ENCODE measurements around the gene DSCAML1. TPM values are rescaled to one million over a fixed set of nuclear protein-coding genes. Genes with fewer than 3 reads are reported as not detected.

DSCAML1 gene
- total RNA-seq, 1 donor from 2014 or later: 1.3 TPM

DNA sequence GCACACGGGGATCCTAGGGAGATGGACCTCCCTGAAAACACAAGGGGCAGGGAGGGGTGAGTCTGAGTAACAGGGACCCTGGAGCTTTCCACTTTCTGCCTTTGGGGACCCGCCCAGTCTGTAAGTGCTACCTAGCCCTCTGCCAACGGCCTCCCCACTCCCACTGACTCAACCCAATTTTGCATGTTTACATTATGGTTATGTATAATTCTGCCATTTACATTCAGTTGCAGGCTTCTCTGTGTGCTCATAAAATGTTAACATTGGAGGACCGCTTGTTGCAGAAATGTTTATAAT, 105.8 kb downstream of the DSCAML1 start:
- H3K27ac ChIP-seq: no peak overlapping the region
- TF ChIP-seq, protein P1, sequence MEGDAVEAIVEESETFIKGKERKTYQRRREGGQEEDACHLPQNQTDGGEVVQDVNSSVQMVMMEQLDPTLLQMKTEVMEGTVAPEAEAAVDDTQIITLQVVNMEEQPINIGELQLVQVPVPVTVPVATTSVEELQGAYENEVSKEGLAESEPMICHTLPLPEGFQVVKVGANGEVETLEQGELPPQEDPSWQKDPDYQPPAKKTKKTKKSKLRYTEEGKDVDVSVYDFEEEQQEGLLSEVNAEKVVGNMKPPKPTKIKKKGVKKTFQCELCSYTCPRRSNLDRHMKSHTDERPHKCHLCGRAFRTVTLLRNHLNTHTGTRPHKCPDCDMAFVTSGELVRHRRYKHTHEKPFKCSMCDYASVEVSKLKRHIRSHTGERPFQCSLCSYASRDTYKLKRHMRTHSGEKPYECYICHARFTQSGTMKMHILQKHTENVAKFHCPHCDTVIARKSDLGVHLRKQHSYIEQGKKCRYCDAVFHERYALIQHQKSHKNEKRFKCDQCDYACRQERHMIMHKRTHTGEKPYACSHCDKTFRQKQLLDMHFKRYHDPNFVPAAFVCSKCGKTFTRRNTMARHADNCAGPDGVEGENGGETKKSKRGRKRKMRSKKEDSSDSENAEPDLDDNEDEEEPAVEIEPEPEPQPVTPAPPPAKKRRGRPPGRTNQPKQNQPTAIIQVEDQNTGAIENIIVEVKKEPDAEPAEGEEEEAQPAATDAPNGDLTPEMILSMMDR (IDR thresholded peaks at IDR 0.05): no peak
- no peak for ATAC-seq
- no peaks in the 10 kb centered on the region for H3K4me1 ChIP-seq
- no peaks in the 10 kb centered on the region for H3K36me3 ChIP-seq
- no peak overlapping the region for H3K4me3 ChIP-seq
- intact Hi-C loops (cut with DNase I): no loop called here
- H3K9me3 ChIP-seq: no peaks in the 10 kb centered on the region
- no peaks in the 10 kb centered on the region for H3K27me3 ChIP-seq
- DNase-seq: no peak

DNA sequence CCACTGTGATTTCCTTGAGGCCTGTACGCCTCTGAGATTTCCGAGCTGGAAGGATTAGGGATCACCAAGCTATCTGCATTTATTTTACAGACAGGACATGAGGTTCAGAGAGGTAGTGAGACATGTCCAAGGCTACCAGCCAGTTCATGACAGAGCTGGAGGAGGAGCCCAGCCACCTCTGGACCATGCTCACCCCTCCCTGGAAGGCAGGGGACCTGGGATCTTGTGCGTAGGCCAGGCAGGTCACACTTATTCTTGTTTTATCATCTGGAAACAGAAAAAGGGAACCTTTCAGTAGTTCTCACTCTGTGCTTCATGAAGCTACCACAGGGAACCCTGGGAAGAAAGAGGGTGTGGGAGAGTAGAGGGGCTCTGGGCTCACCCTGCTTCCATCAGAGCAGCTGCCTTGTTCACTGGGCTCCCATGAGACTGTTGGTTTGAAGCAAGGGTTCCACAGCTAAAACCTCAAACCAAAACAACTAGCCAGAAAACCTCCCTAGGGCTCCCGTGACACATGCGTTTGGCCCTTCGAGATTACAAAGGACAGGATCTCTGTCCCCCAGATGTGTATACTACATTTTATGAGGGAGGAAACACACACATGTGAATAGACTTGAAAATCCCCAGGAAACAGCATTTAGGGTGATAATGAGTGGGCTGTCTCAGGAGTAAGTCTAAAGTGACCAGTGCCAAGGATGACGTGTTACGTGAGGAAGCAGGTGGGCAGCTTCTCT, 106.4 kb downstream of the DSCAML1 start:
- TF ChIP-seq, protein P1 (IDR thresholded peaks at IDR 0.05): no peak
- no peaks in the 10 kb centered on the region for H3K36me3 ChIP-seq
- H3K4me3 ChIP-seq: no peak overlapping the region

DNA sequence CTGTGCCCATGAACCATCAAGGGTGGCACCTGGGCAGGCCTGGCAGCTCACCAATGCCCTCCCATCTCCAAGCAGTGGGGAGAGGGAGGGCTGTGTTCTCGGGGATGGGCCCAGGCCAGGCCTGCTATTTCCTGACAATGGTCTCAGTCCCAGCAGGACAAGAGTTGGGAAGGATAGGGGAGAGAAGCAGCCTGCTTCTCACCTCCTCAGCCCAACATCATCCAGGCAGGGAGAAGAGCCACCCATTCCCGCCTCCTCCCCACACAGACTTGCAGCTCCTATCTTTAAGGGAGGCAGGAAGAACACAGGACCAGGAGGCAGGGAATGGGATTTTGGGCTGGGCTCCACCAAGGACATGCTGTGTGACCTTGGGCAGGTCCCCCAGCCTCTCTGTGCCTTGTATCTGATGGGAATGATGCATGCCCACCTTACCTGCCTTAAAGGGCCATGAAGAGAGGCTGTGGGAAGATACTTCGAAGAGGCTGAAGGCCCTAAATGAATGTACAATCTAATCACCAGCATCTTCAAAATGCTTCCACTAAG, 108.7 kb downstream of the DSCAML1 start:
- no peak overlapping the region for H3K4me3 ChIP-seq
- no peaks in the 10 kb centered on the region for H3K27me3 ChIP-seq
- no peaks in the 10 kb centered on the region for H3K36me3 ChIP-seq
- TF ChIP-seq, protein P1 (IDR thresholded peaks at IDR 0.05): no peak
- intact Hi-C loops (cut with DNase I): no loop called here
- ATAC-seq (no peak), DNase-seq (no peak)
- no peaks in the 10 kb centered on the region for H3K4me1 ChIP-seq
- H3K9me3 ChIP-seq: no peaks in the 10 kb centered on the region
- H3K27ac ChIP-seq: no peak overlapping the region

More for the DNA sequence above, 106.4 kb downstream of the DSCAML1 start:
- DNase-seq (no peak), ATAC-seq (no peak)
- Histone ChIP-seq H3K27me3 (no peaks in the 10 kb centered on the region), H3K27ac (no peak overlapping the region), H3K9me3 (no peaks in the 10 kb centered on the region), H3K4me1 (no peaks in the 10 kb centered on the region)
- intact Hi-C loops (cut with DNase I): no loop called here

DNA sequence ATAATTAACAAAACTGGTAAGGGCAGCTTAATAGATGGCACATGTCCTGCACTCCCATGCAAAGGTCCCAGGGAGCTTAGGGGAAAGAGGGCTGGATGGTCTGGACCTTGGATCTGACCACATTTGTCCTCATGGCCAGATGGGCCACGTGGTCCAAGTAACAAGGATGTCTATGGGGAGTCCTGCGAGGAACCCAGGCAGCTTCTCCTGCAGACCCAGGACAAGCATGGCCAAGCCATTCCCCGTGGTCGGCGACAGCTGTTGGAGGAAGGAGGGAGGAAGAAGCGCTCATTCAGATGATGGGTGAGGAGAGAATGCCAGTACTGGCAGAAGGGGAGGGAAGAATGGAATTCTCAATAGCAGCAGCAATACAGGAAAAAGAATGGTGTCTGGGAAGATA, 109.2 kb downstream of the DSCAML1 start:
- DNase-seq: no peak

DNA sequence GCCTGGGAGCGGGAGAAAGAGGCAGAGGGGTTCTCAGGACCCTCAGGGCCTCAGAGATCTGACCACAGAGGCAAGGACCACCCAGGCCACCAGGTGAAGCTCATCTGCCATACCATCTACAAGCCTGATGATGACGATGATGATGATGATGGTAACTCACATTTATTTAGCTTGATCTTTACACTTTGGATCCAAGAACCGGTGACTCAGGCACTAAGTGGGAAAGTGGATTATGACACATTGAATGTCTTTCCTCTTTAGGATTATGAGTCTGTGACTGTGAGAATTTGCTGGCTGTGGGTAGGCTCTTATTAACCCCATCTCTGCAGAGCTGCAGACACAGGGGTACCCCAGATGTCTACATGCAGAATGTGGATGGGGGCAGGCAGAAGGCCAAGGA, 110.3 kb downstream of the DSCAML1 start:
- Histone ChIP-seq H3K4me1 (no peaks in the 10 kb centered on the region), H3K36me3 (no peaks in the 10 kb centered on the region), H3K27me3 (no peaks in the 10 kb centered on the region), H3K9me3 (no peaks in the 10 kb centered on the region), H3K27ac (no peak overlapping the region), H3K4me3 (no peak overlapping the region)
- intact Hi-C loops (cut with DNase I): no loop called here
- TF ChIP-seq, protein P1 (IDR thresholded peaks at IDR 0.05): no peak
- ATAC-seq: no peak
- DNase-seq: no peak

More for the DNA sequence above, 109.2 kb downstream of the DSCAML1 start:
- no peak for ATAC-seq
- H3K4me3 ChIP-seq: no peak overlapping the region
- no peaks in the 10 kb centered on the region for H3K27me3 ChIP-seq
- no peaks in the 10 kb centered on the region for H3K4me1 ChIP-seq
- TF ChIP-seq, protein P1 (IDR thresholded peaks at IDR 0.05): no peak
- no peaks in the 10 kb centered on the region for H3K36me3 ChIP-seq
- intact Hi-C loops (cut with DNase I): no loop called here
- no peak overlapping the region for H3K27ac ChIP-seq
- H3K9me3 ChIP-seq: no peaks in the 10 kb centered on the region
